HL-60 (cell line): Measurements from ENCODE around the gene OS9.

ENCODE experiments used
- GABPA ChIP-seq: IDR thresholded peaks from 2 replicates; pipeline ENCODE4 v1.6.1; 2012; ENCODE audit warnings: low read depth
- POLR2AphosphoS5 ChIP-seq: IDR thresholded peaks from 2 replicates; pipeline ENCODE4 v1.6.1; 2012; ENCODE audit warnings: low read depth
- REST ChIP-seq: IDR thresholded peaks from 2 replicates; pipeline ENCODE4 v1.6.1; 2012; ENCODE audit warnings: low read depth; ENCODE audit not compliant: insufficient replicate concordance
- TF ChIP-seq, protein P1 (sequence below): IDR thresholded peaks from one replicate; pipeline ENCODE4 v1.5.1; 2011; ENCODE audit warnings: low read length, control low read depth, inconsistent platforms; ENCODE audit not compliant: insufficient read depth

DNA sequence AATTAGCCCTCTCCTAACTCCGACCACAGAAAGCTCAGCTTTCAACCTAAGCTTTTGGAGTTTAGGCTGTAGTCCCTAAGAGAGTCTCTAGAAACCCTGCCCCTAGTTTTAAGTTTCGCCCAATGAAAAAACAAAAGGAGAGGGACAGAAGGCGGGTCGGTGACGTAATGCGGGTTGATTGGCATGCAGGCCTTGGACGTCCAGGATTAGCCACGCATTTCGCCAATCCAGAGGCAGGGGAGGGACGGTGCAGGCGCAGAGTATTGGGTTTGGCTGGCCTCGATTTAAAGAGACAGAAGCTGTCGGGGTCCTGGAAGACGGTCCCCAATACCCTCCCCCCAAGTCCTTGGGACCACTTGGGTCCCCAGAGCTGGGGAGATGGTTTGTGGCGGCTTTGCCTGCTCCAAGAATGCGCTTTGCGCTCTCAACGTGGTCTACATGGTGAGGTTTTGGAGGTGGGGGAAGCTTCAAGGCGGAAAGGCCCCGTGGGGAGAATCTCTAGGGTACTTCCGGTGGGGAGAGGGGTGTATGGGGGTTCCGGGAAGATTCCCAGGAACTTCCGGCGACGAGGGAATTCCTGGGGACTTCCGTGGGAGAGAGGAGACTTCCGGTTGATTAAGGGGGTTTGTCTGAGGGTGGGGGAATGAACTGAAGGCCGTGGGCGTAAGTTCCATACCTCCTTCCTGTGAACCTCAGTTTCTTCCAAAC is 51.0 kb downstream of the OS9 start, which contains the start of gene TSPAN31:
- TF ChIP-seq, protein P1, sequence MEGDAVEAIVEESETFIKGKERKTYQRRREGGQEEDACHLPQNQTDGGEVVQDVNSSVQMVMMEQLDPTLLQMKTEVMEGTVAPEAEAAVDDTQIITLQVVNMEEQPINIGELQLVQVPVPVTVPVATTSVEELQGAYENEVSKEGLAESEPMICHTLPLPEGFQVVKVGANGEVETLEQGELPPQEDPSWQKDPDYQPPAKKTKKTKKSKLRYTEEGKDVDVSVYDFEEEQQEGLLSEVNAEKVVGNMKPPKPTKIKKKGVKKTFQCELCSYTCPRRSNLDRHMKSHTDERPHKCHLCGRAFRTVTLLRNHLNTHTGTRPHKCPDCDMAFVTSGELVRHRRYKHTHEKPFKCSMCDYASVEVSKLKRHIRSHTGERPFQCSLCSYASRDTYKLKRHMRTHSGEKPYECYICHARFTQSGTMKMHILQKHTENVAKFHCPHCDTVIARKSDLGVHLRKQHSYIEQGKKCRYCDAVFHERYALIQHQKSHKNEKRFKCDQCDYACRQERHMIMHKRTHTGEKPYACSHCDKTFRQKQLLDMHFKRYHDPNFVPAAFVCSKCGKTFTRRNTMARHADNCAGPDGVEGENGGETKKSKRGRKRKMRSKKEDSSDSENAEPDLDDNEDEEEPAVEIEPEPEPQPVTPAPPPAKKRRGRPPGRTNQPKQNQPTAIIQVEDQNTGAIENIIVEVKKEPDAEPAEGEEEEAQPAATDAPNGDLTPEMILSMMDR, result no peak
- TF ChIP-seq POLR2AphosphoS5, result no peak
- TF ChIP-seq GABPA, result peak; percentile 67
- no peak for TF ChIP-seq REST
